ENCODE data around the gene LDLRAD4.

The LDLRAD4 gene

GRCh38 chr18:13295894-13296293 lies 77.3 kb downstream of the LDLRAD4 start:
- Histone ChIP-seq H3K27me3 (ENCODE audit: insufficient read depth, low read length, poor library complexity) (no peaks in the 10 kb centered on the region), H3K27ac (ENCODE audit: low read length) (no peak overlapping the region), H3K9ac (ENCODE audit: low read depth, low read length) (no peak overlapping the region), H3K9me3 (ENCODE audit: insufficient read depth, low read length, severe bottlenecking) (no peaks in the 10 kb centered on the region), H3K4me2 (ENCODE audit: insufficient read depth, low read length) (no peak overlapping the region), H4K20me1 (ENCODE audit: insufficient read depth, low read length) (peaks cover 26% of the 10 kb centered on the region), H3K4me3 (ENCODE audit: low read depth in 1 of 2, low read length in 2 of 2) (no peak overlapping the region), H3K36me3 (ENCODE audit: insufficient read depth, low read length) (peaks cover 11% of the 10 kb centered on the region), H2AFZ (ENCODE audit: low read depth, low read length) (no peak overlapping the region), H3K4me1 (ENCODE audit: insufficient read depth, low read length) (peaks cover 7% of the 10 kb centered on the region), H3K79me2 (ENCODE audit: insufficient read depth, low read length) (peaks cover 21% of the 10 kb centered on the region)
- no peak for TF ChIP-seq EZH2 (IDR thresholded peaks at IDR 0.05; ENCODE audit: borderline replicate concordance, low read depth, low read length, severe bottlenecking)
- TF ChIP-seq, protein P1, sequence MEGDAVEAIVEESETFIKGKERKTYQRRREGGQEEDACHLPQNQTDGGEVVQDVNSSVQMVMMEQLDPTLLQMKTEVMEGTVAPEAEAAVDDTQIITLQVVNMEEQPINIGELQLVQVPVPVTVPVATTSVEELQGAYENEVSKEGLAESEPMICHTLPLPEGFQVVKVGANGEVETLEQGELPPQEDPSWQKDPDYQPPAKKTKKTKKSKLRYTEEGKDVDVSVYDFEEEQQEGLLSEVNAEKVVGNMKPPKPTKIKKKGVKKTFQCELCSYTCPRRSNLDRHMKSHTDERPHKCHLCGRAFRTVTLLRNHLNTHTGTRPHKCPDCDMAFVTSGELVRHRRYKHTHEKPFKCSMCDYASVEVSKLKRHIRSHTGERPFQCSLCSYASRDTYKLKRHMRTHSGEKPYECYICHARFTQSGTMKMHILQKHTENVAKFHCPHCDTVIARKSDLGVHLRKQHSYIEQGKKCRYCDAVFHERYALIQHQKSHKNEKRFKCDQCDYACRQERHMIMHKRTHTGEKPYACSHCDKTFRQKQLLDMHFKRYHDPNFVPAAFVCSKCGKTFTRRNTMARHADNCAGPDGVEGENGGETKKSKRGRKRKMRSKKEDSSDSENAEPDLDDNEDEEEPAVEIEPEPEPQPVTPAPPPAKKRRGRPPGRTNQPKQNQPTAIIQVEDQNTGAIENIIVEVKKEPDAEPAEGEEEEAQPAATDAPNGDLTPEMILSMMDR (IDR thresholded peaks at IDR 0.05; ENCODE audit: borderline replicate concordance, extremely low read depth, low read length, poor library complexity, severe bottlenecking) = no peak
- DNase-seq (no peak), ATAC-seq (ENCODE audit: insufficient read depth, low read depth) (no peak)

DNA sequence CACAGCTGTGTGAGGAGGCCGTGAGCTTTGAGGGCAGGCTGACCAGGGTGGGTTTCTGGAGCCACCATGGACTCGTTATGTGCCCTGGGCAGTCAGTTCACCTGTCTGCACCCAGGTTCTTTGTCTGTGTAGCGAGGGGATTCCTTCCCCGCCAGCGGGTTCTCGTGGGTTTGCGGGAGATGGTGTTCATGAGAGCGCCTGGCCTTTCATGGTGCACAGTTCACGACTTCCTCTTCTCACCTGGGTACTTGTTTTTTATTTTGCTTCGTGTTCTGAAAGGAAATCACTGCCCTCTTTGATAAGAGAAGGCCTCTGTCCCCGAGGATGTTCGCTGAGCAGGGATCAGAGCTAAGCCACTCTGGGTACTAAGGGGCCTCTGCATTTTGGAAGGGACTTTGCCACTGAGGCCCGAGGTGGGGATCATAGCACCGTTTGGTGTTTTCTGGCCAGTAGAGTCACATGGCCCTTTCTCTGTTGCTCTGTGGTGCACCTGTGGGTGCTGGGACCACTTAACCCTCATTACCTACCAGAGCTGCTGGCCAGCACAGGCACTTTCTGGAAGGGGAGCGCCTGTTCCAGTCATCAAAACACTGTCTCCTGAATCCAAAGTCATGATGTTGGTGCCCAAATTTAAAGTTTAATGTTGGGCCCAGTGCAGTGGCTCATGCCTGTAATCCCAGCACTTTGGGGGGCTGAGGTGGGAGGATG lies 78.5 kb downstream of the LDLRAD4 start:
- Histone ChIP-seq H3K4me2 (ENCODE audit: insufficient read depth, low read length) (no peak overlapping the region), H3K4me3 (ENCODE audit: low read depth in 1 of 2, low read length in 2 of 2) (no peak overlapping the region)
- no peak for ATAC-seq (ENCODE audit: insufficient read depth, low read depth)

GRCh38 chr18:13298262-13298661 lies 79.7 kb downstream of the LDLRAD4 start:
- ATAC-seq (ENCODE audit: insufficient read depth, low read depth) (no peak), DNase-seq (no peak)
- peaks cover 11% of the 10 kb centered on the region for H3K36me3 ChIP-seq (ENCODE audit: insufficient read depth, low read length)
- no peak overlapping the region for H3K27ac ChIP-seq (ENCODE audit: low read length)
- peaks cover 28% of the 10 kb centered on the region for H4K20me1 ChIP-seq (ENCODE audit: insufficient read depth, low read length)
- peaks cover 30% of the 10 kb centered on the region for H3K79me2 ChIP-seq (ENCODE audit: insufficient read depth, low read length)
- H3K9me3 ChIP-seq (ENCODE audit: insufficient read depth, low read length, severe bottlenecking) = no peaks in the 10 kb centered on the region
- TF ChIP-seq, protein P1 (IDR thresholded peaks at IDR 0.05; ENCODE audit: borderline replicate concordance, extremely low read depth, low read length, poor library complexity, severe bottlenecking) = no peak
- TF ChIP-seq EZH2 (IDR thresholded peaks at IDR 0.05; ENCODE audit: borderline replicate concordance, low read depth, low read length, severe bottlenecking) = no peak
- H2AFZ ChIP-seq (ENCODE audit: low read depth, low read length) = no peak overlapping the region
- H3K27me3 ChIP-seq (ENCODE audit: insufficient read depth, low read length, poor library complexity) = no peaks in the 10 kb centered on the region
- H3K4me3 ChIP-seq (ENCODE audit: low read depth in 1 of 2, low read length in 2 of 2) = no peak overlapping the region
- peaks cover 7% of the 10 kb centered on the region for H3K4me1 ChIP-seq (ENCODE audit: insufficient read depth, low read length)
- no peak overlapping the region for H3K9ac ChIP-seq (ENCODE audit: low read depth, low read length)
- no peak overlapping the region for H3K4me2 ChIP-seq (ENCODE audit: insufficient read depth, low read length)

More for the DNA sequence above, 78.5 kb downstream of the LDLRAD4 start:
- Histone ChIP-seq H2AFZ (ENCODE audit: low read depth, low read length) (no peak overlapping the region), H3K36me3 (ENCODE audit: insufficient read depth, low read length) (peaks cover 11% of the 10 kb centered on the region), H4K20me1 (ENCODE audit: insufficient read depth, low read length) (peaks cover 28% of the 10 kb centered on the region), H3K4me1 (ENCODE audit: insufficient read depth, low read length) (peaks cover 7% of the 10 kb centered on the region), H3K27me3 (ENCODE audit: insufficient read depth, low read length, poor library complexity) (no peaks in the 10 kb centered on the region), H3K9me3 (ENCODE audit: insufficient read depth, low read length, severe bottlenecking) (no peaks in the 10 kb centered on the region), H3K27ac (ENCODE audit: low read length) (no peak overlapping the region), H3K79me2 (ENCODE audit: insufficient read depth, low read length) (peaks cover 25% of the 10 kb centered on the region), H3K9ac (ENCODE audit: low read depth, low read length) (no peak overlapping the region)
- TF ChIP-seq, protein P1 (IDR thresholded peaks at IDR 0.05; ENCODE audit: borderline replicate concordance, extremely low read depth, low read length, poor library complexity, severe bottlenecking) = no peak
- DNase-seq = no peak

All from DND-41 (cell line).